Activated CD4-positive, CD25-positive, alpha-beta regulatory T cell treated with anti-CD3 and anti-CD28 coated beads, Interleukin-2, amount 50 U/mL, for 16 hours (primary cell): Measurements from ENCODE around the gene AUTS2.

ENCODE experiments used
- DNase-seq: peaks from one replicate; pipeline ENCODE4 v3.0.0-alpha.2; 2020; ENCODE audit warnings: low read depth, low spot score

Gene AUTS2

GRCh38 chr7:70533614-70534013, 935.3 kb downstream of the AUTS2 start:
- no peak for DNase-seq

- DNase-seq: no peak
These were observed 940.9 kb downstream of the AUTS2 start for GRCh38 chr7:70539205-70539604.

- no peak for DNase-seq
These were observed 941.3 kb downstream of the AUTS2 start for GRCh38 chr7:70539617-70540016.

- DNase-seq: no peak
These were observed 942.4 kb downstream of the AUTS2 start for GRCh38 chr7:70540641-70541040.

- DNase-seq: no peak
These were observed 944.6 kb downstream of the AUTS2 start for GRCh38 chr7:70542750-70543376.

- no peak for DNase-seq
These were observed 945.7 kb downstream of the AUTS2 start for GRCh38 chr7:70544016-70544415.

GRCh38 chr7:70545214-70545613, 946.9 kb downstream of the AUTS2 start:
- DNase-seq: no peak

- no peak for DNase-seq
These were observed 953.9 kb downstream of the AUTS2 start for GRCh38 chr7:70552141-70552540.

- DNase-seq: no peak
These were observed 955.1 kb downstream of the AUTS2 start for GRCh38 chr7:70553364-70553763.

GRCh38 chr7:70554646-70555045, 956.4 kb downstream of the AUTS2 start:
- DNase-seq: no peak

- DNase-seq: no peak
These were observed 958.5 kb downstream of the AUTS2 start for GRCh38 chr7:70556761-70557160.

- DNase-seq: no peak
These were observed 959.1 kb downstream of the AUTS2 start for GRCh38 chr7:70557338-70557737.

GRCh38 chr7:70559815-70560214, 961.5 kb downstream of the AUTS2 start:
- DNase-seq: no peak

GRCh38 chr7:70563960-70564359, 965.7 kb downstream of the AUTS2 start:
- DNase-seq: no peak

- DNase-seq: no peak
These were observed 967.6 kb downstream of the AUTS2 start for GRCh38 chr7:70565721-70566370.

GRCh38 chr7:70566671-70567070, 968.4 kb downstream of the AUTS2 start:
- no peak for DNase-seq

GRCh38 chr7:70568674-70569334, 970.5 kb downstream of the AUTS2 start:
- DNase-seq: no peak

GRCh38 chr7:70569335-70569819, 971.1 kb downstream of the AUTS2 start:
- no peak for DNase-seq

GRCh38 chr7:70570029-70570428, 971.8 kb downstream of the AUTS2 start:
- no peak for DNase-seq

- no peak for DNase-seq
These were observed 972.7 kb downstream of the AUTS2 start for GRCh38 chr7:70570961-70571360.

GRCh38 chr7:70571403-70571934, 973.2 kb downstream of the AUTS2 start:
- no peak for DNase-seq

- no peak for DNase-seq
These were observed 973.7 kb downstream of the AUTS2 start for GRCh38 chr7:70571961-70572360.

GRCh38 chr7:70572571-70572970, 974.3 kb downstream of the AUTS2 start:
- DNase-seq: no peak
